ENCODE results near the gene CYTH1. TPM values are rescaled to one million over a fixed set of nuclear protein-coding genes. Genes with fewer than 3 reads are reported as not detected.

Gene CYTH1
- total and polyA plus RNA-seq, 4 donors: 15.4 to 32.1 (median 20.6) TPM

DNA sequence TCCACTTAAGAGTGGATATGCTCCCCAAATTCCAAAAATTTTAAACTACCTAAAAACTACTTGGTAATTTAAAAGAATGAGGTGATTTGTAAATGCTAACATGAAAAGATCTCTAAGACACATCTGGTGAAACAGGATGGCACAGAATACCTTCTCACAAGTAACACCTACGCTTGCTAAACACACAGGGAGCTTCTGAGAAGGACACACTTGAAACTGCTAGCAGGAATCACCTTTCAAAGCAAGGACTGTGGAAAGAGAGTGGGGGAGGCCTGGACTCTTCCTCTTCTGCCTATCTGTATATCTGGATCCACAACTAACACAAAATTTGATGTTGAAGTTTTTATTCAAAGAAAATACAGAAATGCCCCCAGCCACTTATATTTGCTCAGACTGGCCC is 52.4 kb downstream of the CYTH1 start:
- DNase-seq (ENCODE audit: low spot score): no peak
- WGBS: 94% methylated on average over 1 of the region's 1 CpG
- H3K9ac ChIP-seq (ENCODE audit: low read depth in 1 of 2, low read length in 2 of 2): no peak overlapping the region
- no peak overlapping the region for H3K4me3 ChIP-seq (ENCODE audit: low read depth in 1 of 3, low read length in 3 of 3)
- no peak for TF ChIP-seq EGR1 (IDR thresholded peaks at IDR 0.05; ENCODE audit: low read depth in 2 of 2)
- TF ChIP-seq TAF1 (conservative IDR thresholded peaks at IDR 0.05): no peak
- TF ChIP-seq, protein P1, sequence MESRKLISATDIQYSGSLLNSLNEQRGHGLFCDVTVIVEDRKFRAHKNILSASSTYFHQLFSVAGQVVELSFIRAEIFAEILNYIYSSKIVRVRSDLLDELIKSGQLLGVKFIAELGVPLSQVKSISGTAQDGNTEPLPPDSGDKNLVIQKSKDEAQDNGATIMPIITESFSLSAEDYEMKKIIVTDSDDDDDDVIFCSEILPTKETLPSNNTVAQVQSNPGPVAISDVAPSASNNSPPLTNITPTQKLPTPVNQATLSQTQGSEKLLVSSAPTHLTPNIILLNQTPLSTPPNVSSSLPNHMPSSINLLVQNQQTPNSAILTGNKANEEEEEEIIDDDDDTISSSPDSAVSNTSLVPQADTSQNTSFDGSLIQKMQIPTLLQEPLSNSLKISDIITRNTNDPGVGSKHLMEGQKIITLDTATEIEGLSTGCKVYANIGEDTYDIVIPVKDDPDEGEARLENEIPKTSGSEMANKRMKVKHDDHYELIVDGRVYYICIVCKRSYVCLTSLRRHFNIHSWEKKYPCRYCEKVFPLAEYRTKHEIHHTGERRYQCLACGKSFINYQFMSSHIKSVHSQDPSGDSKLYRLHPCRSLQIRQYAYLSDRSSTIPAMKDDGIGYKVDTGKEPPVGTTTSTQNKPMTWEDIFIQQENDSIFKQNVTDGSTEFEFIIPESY (IDR thresholded peaks at IDR 0.05): no peak
- TF ChIP-seq JUND (IDR thresholded peaks at IDR 0.05): no peak
- TF ChIP-seq RAD21 (IDR thresholded peaks at IDR 0.05): no peak
- TF ChIP-seq RXRA (IDR thresholded peaks at IDR 0.05): no peak
- TF ChIP-seq, protein P2, sequence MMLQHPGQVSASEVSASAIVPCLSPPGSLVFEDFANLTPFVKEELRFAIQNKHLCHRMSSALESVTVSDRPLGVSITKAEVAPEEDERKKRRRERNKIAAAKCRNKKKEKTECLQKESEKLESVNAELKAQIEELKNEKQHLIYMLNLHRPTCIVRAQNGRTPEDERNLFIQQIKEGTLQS (IDR thresholded peaks at IDR 0.05): no peak
- TF ChIP-seq YY1 (IDR thresholded peaks at IDR 0.05): no peak
- H3K9me3 ChIP-seq (ENCODE audit: control insufficient read depth in 4 of 4, low read length in 3 of 4): no peaks in the 10 kb centered on the region
- H3K27me3 ChIP-seq (ENCODE audit: control insufficient read depth in 4 of 4, insufficient read depth in 4 of 4, low read length in 3 of 4): no peaks in the 10 kb centered on the region
- peaks cover 4 to 23% (median 17%) of the 10 kb centered on the region in 4 donors for H3K4me1 ChIP-seq (ENCODE audit: control insufficient read depth in 4 of 4, insufficient read depth in 4 of 4, low read length in 3 of 4)
- H3K27ac ChIP-seq (ENCODE audit: low read depth in 1 of 2, low read length in 2 of 2): no peak overlapping the region
- H3K36me3 ChIP-seq (ENCODE audit: control insufficient read depth in 4 of 4, insufficient read depth in 3 of 4, low read depth in 1 of 4, low read length in 3 of 4): no peaks in the 10 kb centered on the region

DNA sequence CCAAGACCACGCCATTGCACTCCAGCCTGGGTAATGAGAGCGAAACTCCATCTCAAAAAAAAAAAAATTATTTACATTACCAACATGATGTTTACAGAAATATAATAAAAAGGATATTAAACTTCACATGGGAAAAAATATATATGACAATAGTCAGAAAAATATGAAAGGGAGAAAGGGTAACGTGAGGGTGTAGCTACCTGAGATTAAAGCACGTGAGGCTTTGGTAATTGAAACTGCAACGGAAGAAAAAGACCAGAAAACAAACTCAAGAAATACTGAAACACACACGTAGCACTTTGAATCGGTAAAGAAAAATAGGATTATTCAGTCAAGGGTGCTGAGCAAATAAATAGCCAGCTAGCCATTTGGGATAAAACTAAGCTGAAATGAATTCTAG is 53.6 kb downstream of the CYTH1 start:
- WGBS: 96% methylated on average over 7 of the region's 7 CpGs
- no peak overlapping the region for H3K4me3 ChIP-seq (ENCODE audit: low read depth in 1 of 3, low read length in 3 of 3)
- H3K4me1 ChIP-seq (ENCODE audit: control insufficient read depth in 4 of 4, insufficient read depth in 4 of 4, low read length in 3 of 4): peaks cover 6 to 28% (median 23%) of the 10 kb centered on the region in 4 donors
- TF ChIP-seq JUND (IDR thresholded peaks at IDR 0.05) (no peak), SP1 (IDR thresholded peaks at IDR 0.05) (no peak), RXRA (IDR thresholded peaks at IDR 0.05) (no peak), RAD21 (IDR thresholded peaks at IDR 0.05) (no peak), HNF4G (IDR thresholded peaks at IDR 0.05) (no peak), EGR1 (IDR thresholded peaks at IDR 0.05; ENCODE audit: low read depth in 2 of 2) (no peak), TAF1 (conservative IDR thresholded peaks at IDR 0.05) (no peak), NR2F2 (IDR thresholded peaks at IDR 0.05) (no peak), HNF4A (conservative IDR thresholded peaks at IDR 0.05) (no peak), YY1 (IDR thresholded peaks at IDR 0.05) (no peak)
- TF ChIP-seq, protein P1 (IDR thresholded peaks at IDR 0.05): no peak
- TF ChIP-seq, protein P3, sequence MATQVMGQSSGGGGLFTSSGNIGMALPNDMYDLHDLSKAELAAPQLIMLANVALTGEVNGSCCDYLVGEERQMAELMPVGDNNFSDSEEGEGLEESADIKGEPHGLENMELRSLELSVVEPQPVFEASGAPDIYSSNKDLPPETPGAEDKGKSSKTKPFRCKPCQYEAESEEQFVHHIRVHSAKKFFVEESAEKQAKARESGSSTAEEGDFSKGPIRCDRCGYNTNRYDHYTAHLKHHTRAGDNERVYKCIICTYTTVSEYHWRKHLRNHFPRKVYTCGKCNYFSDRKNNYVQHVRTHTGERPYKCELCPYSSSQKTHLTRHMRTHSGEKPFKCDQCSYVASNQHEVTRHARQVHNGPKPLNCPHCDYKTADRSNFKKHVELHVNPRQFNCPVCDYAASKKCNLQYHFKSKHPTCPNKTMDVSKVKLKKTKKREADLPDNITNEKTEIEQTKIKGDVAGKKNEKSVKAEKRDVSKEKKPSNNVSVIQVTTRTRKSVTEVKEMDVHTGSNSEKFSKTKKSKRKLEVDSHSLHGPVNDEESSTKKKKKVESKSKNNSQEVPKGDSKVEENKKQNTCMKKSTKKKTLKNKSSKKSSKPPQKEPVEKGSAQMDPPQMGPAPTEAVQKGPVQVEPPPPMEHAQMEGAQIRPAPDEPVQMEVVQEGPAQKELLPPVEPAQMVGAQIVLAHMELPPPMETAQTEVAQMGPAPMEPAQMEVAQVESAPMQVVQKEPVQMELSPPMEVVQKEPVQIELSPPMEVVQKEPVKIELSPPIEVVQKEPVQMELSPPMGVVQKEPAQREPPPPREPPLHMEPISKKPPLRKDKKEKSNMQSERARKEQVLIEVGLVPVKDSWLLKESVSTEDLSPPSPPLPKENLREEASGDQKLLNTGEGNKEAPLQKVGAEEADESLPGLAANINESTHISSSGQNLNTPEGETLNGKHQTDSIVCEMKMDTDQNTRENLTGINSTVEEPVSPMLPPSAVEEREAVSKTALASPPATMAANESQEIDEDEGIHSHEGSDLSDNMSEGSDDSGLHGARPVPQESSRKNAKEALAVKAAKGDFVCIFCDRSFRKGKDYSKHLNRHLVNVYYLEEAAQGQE (IDR thresholded peaks at IDR 0.05): no peak
- TF ChIP-seq, protein P4, sequence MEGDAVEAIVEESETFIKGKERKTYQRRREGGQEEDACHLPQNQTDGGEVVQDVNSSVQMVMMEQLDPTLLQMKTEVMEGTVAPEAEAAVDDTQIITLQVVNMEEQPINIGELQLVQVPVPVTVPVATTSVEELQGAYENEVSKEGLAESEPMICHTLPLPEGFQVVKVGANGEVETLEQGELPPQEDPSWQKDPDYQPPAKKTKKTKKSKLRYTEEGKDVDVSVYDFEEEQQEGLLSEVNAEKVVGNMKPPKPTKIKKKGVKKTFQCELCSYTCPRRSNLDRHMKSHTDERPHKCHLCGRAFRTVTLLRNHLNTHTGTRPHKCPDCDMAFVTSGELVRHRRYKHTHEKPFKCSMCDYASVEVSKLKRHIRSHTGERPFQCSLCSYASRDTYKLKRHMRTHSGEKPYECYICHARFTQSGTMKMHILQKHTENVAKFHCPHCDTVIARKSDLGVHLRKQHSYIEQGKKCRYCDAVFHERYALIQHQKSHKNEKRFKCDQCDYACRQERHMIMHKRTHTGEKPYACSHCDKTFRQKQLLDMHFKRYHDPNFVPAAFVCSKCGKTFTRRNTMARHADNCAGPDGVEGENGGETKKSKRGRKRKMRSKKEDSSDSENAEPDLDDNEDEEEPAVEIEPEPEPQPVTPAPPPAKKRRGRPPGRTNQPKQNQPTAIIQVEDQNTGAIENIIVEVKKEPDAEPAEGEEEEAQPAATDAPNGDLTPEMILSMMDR (IDR thresholded peaks at IDR 0.05; ENCODE audit: low read depth, low read length, missing input control): no peak
- TF ChIP-seq, protein P5, sequence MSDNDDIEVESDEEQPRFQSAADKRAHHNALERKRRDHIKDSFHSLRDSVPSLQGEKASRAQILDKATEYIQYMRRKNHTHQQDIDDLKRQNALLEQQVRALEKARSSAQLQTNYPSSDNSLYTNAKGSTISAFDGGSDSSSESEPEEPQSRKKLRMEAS (IDR thresholded peaks at IDR 0.05): no peak
- TF ChIP-seq, protein P2 (IDR thresholded peaks at IDR 0.05): no peak
- no peaks in the 10 kb centered on the region for H3K27me3 ChIP-seq (ENCODE audit: control insufficient read depth in 4 of 4, insufficient read depth in 4 of 4, low read length in 3 of 4)
- no peaks in the 10 kb centered on the region for H3K36me3 ChIP-seq (ENCODE audit: control insufficient read depth in 4 of 4, insufficient read depth in 3 of 4, low read depth in 1 of 4, low read length in 3 of 4)
- no peaks in the 10 kb centered on the region for H3K9me3 ChIP-seq (ENCODE audit: control insufficient read depth in 4 of 4, low read length in 3 of 4)
- H3K9ac ChIP-seq (ENCODE audit: low read depth in 1 of 2, low read length in 2 of 2): no peak overlapping the region
- DNase-seq (ENCODE audit: low spot score): no peak
- no peak overlapping the region for H3K27ac ChIP-seq (ENCODE audit: low read depth in 1 of 2, low read length in 2 of 2)
